C4-2B (cell line): ENCODE measurements around the gene CORO2B.

Source experiments
- ZFX ChIP-seq: fragments of 450-650 bp; IDR thresholded peaks from 2 replicates; pipeline ENCODE4 v1.6.1; 2017
- TF ChIP-seq, protein P1 (sequence below): fragments of 450-650 bp; conservative IDR thresholded peaks from 2 replicates; pipeline ENCODE4 v1.5.1; 2017; ENCODE audit warnings: mild to moderate bottlenecking

DNA sequence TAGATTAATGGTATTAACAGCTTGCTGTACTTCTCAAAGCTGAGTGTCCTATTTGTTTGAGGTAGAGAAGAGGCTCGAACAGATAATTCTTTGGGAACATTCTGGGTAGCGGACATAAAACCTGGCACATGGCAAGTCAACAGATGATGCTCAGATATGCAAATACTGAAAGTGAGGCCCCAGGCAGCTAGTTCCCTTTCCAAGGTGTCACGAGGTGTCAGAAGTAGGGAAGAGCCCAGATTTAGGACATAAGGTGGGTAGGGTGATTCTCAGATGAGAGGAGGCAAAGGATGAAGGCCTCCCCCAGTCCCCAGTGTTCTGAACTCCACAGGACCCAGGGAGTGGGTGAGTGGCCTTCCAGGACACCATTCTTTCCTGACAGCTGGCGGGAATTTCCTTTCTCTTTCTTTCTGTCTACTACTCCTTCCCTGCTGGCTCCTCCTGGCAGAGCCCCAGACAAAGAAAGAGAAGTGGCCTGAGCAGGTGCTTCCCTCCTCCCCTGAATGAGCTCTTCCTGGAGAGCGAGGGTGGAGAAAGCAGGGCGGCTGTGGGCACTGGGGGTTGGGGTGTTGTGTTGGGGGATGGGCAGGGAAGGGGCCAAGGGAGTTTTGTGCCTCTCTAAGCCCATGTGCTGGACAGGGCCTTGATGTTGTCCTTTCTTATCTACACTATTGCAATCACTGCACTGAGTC, 87.5 kb downstream of the CORO2B start:
- TF ChIP-seq, protein P1, sequence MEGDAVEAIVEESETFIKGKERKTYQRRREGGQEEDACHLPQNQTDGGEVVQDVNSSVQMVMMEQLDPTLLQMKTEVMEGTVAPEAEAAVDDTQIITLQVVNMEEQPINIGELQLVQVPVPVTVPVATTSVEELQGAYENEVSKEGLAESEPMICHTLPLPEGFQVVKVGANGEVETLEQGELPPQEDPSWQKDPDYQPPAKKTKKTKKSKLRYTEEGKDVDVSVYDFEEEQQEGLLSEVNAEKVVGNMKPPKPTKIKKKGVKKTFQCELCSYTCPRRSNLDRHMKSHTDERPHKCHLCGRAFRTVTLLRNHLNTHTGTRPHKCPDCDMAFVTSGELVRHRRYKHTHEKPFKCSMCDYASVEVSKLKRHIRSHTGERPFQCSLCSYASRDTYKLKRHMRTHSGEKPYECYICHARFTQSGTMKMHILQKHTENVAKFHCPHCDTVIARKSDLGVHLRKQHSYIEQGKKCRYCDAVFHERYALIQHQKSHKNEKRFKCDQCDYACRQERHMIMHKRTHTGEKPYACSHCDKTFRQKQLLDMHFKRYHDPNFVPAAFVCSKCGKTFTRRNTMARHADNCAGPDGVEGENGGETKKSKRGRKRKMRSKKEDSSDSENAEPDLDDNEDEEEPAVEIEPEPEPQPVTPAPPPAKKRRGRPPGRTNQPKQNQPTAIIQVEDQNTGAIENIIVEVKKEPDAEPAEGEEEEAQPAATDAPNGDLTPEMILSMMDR, result no peak
- TF ChIP-seq ZFX, result no peak
